OCI-LY1 (cell line): ENCODE measurements around the gene MAD1L1.

Experiments used
- H2AFZ ChIP-seq: fragments of 200-600 bp; sonication (generic), shearing (Covaris generic); 2 replicates; pipeline ENCODE4 v1.6.0; 2014; ENCODE audit warnings: antibody characterized with exemption, mild to moderate bottlenecking, low read length
- H3F3A ChIP-seq: fragments of 200-600 bp; sonication (generic), shearing (Covaris generic); 2 replicates; pipeline ENCODE4 v1.6.0; 2014; ENCODE audit warnings: mild to moderate bottlenecking, antibody characterized with exemption, low read length, moderate library complexity; ENCODE audit not compliant: insufficient read depth
- H3K27ac ChIP-seq: fragments of 200-600 bp; sonication (generic); 2 replicates; pipeline ENCODE4 v1.5.1; 2014; ENCODE audit warnings: low read length, mixed run types, mild to moderate bottlenecking, low read depth; ENCODE audit not compliant: poor library complexity, severe bottlenecking
- H3K27me3 ChIP-seq: fragments of 200-600 bp; sonication (generic); 2 replicates; pipeline ENCODE4 v1.6.0; 2014; ENCODE audit warnings: antibody characterized with exemption, mild to moderate bottlenecking, low read length, moderate library complexity; ENCODE audit not compliant: insufficient read depth
- H3K36me3 ChIP-seq: fragments of 200-600 bp; sonication (generic); 2 replicates; pipeline ENCODE4 v1.6.1; 2014; ENCODE audit warnings: mild to moderate bottlenecking, antibody characterized with exemption, low read length, moderate library complexity, mixed read lengths; ENCODE audit not compliant: insufficient read depth
- H3K4me1 ChIP-seq: fragments of 200-600 bp; sonication (generic); 2 replicates; pipeline ENCODE4 v1.5.1; 2014; ENCODE audit warnings: mild to moderate bottlenecking, low read length, moderate library complexity; ENCODE audit not compliant: insufficient read depth, severe bottlenecking
- H3K4me2 ChIP-seq: fragments of 200-600 bp; sonication (generic), shearing (Covaris generic); 2 replicates; pipeline ENCODE4 v1.6.1; 2014; ENCODE audit warnings: low read length
- H3K4me3 ChIP-seq: fragments of 200-600 bp; sonication (generic); 2 replicates; pipeline ENCODE4 v1.5.1; 2014; ENCODE audit warnings: low read length, low read depth, mild to moderate bottlenecking, mixed read lengths; ENCODE audit not compliant: poor library complexity, severe bottlenecking
- H3K79me2 ChIP-seq: fragments of 200-600 bp; shearing (Covaris generic); 2 replicates; pipeline ENCODE4 v1.6.1; 2016; ENCODE audit warnings: mixed run types, low read length, mixed read lengths; ENCODE audit not compliant: insufficient read depth
- H3K9ac ChIP-seq: fragments of 200-600 bp; sonication (generic), shearing (Covaris generic); 2 replicates; pipeline ENCODE4 v1.6.1; 2014; ENCODE audit warnings: mild to moderate bottlenecking, low read length, mixed read lengths
- H3K9me2 ChIP-seq: fragments of 200-600 bp; sonication (generic), shearing (Covaris generic); 2 replicates; pipeline ENCODE4 v1.6.1; 2014; ENCODE audit warnings: low read depth, mild to moderate bottlenecking, low read length, mixed read lengths
- H3K9me3 ChIP-seq: fragments of 200-600 bp; shearing (Covaris generic); 2 replicates; pipeline ENCODE4 v1.6.1; 2014; ENCODE audit warnings: low read length, mixed read lengths
- H4K20me1 ChIP-seq: fragments of 200-600 bp; sonication (generic), shearing (Covaris generic); 2 replicates; pipeline ENCODE4 v1.6.0; 2016; ENCODE audit warnings: mild to moderate bottlenecking, low read length; ENCODE audit not compliant: insufficient read depth
- EZH2 ChIP-seq: fragments of 200-600 bp; sonication (generic), shearing (Covaris generic); IDR thresholded peaks from 2 replicates; pipeline ENCODE4 v1.8.0; 2017; ENCODE audit warnings: borderline replicate concordance, mixed run types, mild to moderate bottlenecking, antibody characterized with exemption, low read length, moderate library complexity, mixed read lengths
- TF ChIP-seq, protein P1 (sequence below): fragments of 200-600 bp; sonication (generic), shearing (Covaris generic); IDR thresholded peaks from 2 replicates; pipeline ENCODE4 v1.5.1; 2017; ENCODE audit warnings: mild to moderate bottlenecking, antibody characterized with exemption, low read length, moderate library complexity, mixed read lengths

MAD1L1 gene

DNA sequence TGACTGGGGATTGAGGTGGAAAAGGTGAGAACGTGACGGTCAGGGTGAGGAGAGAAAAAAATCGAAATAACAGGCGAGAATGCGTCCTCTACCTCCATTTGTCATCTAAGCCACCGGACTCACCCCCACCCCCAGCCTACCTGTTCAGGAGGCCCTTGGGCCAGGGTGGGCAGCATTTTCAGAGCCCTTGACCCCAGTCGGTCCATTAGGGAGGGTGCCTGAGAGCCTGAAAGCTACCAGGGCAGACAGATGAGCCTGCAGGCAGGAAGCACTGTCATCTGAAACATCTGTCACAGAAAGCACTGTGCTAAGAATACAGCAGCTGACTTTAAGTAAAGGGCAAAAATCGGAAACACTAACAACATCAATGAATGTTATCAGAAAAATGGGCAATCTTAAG is 47.0 kb downstream of the MAD1L1 start:
- Histone ChIP-seq H4K20me1 (no peaks in the 10 kb centered on the region), H3F3A (no peaks in the 10 kb centered on the region), H3K79me2 (no peaks in the 10 kb centered on the region), H3K4me1 (no peaks in the 10 kb centered on the region), H3K9me2 (no peaks in the 10 kb centered on the region), H3K4me2 (no peak overlapping the region), H3K9me3 (peaks cover 11% of the 10 kb centered on the region), H2AFZ (no peak overlapping the region), H3K27me3 (no peaks in the 10 kb centered on the region), H3K36me3 (peaks cover 52% of the 10 kb centered on the region), H3K27ac (no peak overlapping the region), H3K9ac (no peak overlapping the region), H3K4me3 (no peak overlapping the region)
- TF ChIP-seq EZH2: no peak
- TF ChIP-seq, protein P1, sequence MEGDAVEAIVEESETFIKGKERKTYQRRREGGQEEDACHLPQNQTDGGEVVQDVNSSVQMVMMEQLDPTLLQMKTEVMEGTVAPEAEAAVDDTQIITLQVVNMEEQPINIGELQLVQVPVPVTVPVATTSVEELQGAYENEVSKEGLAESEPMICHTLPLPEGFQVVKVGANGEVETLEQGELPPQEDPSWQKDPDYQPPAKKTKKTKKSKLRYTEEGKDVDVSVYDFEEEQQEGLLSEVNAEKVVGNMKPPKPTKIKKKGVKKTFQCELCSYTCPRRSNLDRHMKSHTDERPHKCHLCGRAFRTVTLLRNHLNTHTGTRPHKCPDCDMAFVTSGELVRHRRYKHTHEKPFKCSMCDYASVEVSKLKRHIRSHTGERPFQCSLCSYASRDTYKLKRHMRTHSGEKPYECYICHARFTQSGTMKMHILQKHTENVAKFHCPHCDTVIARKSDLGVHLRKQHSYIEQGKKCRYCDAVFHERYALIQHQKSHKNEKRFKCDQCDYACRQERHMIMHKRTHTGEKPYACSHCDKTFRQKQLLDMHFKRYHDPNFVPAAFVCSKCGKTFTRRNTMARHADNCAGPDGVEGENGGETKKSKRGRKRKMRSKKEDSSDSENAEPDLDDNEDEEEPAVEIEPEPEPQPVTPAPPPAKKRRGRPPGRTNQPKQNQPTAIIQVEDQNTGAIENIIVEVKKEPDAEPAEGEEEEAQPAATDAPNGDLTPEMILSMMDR: no peak

DNA sequence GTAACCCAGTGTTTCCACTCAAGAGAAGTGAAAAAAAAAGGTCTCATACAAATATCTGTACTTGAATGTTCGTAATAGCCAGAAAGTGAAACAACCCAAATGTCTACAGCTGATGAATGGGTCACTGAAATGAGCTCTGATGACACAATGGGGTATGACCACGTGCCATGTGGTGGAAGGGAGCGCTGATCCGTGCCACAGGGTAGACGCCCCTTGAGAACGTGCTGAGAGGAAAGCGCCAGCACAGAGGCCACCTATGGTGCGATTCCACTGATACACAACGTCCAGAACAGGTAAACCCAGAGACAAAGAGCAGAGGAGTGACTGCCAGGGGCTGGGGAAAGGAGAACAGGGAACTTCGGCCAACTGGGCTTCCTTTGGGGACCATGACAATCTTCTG is 50.3 kb downstream of the MAD1L1 start:
- no peak overlapping the region for H3K4me2 ChIP-seq
- no peaks in the 10 kb centered on the region for H3K79me2 ChIP-seq
- H3K9me2 ChIP-seq: no peaks in the 10 kb centered on the region
- H3K36me3 ChIP-seq: peaks cover 27% of the 10 kb centered on the region
- no peaks in the 10 kb centered on the region for H4K20me1 ChIP-seq
- H3K9ac ChIP-seq: no peak overlapping the region
- no peaks in the 10 kb centered on the region for H3K27me3 ChIP-seq
- no peaks in the 10 kb centered on the region for H3K4me1 ChIP-seq
- TF ChIP-seq, protein P1: no peak
- TF ChIP-seq EZH2: no peak
- no peaks in the 10 kb centered on the region for H3K9me3 ChIP-seq
- no peak overlapping the region for H3K27ac ChIP-seq
- no peak overlapping the region for H2AFZ ChIP-seq
- no peak overlapping the region for H3K4me3 ChIP-seq
- H3F3A ChIP-seq: no peaks in the 10 kb centered on the region

DNA sequence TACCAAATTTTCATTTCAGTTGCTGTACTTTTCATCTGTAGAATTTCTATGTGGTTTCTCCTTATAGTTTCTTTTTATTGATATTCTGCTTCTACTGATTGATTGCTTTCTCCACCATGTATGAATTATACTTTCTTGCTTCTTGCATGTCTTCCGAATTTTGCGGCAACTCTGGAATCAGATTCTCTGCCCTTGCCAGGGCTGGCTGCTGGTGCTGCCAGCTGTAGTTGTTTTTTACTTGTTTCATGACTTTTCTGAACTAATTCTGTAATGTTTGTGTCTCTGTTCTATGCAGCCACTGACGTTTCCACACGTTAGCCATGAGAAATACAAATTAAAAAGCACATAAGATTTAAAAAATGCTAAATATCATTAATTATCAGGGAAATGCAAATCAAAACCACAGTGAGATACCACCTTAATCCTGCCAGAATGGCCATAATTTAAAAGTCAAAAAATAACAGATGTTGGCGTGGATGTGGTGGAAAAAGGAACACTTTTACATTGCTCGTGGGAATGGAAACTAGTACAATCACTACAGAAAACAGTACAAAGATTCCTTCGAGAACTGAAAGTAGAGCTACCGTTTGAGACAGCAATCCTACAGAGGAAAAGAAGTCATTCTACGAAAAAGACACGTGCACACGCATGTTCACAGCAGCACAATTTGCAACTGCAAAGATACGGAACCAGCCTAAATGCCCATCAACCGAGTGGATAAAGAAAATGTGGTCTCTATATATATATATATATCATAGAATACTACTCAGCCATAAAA is 51.5 kb downstream of the MAD1L1 start:
- no peak overlapping the region for H3K4me3 ChIP-seq
- H3K79me2 ChIP-seq: no peaks in the 10 kb centered on the region
- H3K4me2 ChIP-seq: no peak overlapping the region
- no peaks in the 10 kb centered on the region for H3K9me3 ChIP-seq
- H3K4me1 ChIP-seq: no peaks in the 10 kb centered on the region
- H3K9me2 ChIP-seq: no peaks in the 10 kb centered on the region
- H3K27me3 ChIP-seq: no peaks in the 10 kb centered on the region
- H2AFZ ChIP-seq: no peak overlapping the region
- no peaks in the 10 kb centered on the region for H4K20me1 ChIP-seq
- H3K36me3 ChIP-seq: peaks cover 23% of the 10 kb centered on the region
- no peak for TF ChIP-seq EZH2
- TF ChIP-seq, protein P1: no peak
- no peak overlapping the region for H3K9ac ChIP-seq
- no peak overlapping the region for H3K27ac ChIP-seq
- no peaks in the 10 kb centered on the region for H3F3A ChIP-seq
